GM23338 (cell line): Measurements from ENCODE around the gene CELF4.
A peak's percentile ranks its signal among the peaks of the same experiment; 100 is the strongest.

Experiments used
- CREB1 ChIP-seq: fragments of 250-450 bp; sonication (Bioruptor Pico); IDR thresholded peaks from 2 replicates; pipeline ENCODE4 v1.5.0; 2020; ENCODE audit warnings: low read depth, mild to moderate bottlenecking, moderate library complexity
- CTCF ChIP-seq, 2 experiments: fragments of 200-600 bp in 1 of 2; sonication (generic) in 1 of 2; conservative IDR thresholded peaks; 2 replicates each; pipeline versions ENCODE4 v1.5.1 to v1.6.1; 2016 to 2017; ENCODE audit warnings: antibody characterized with exemption in 2 of 2, low read depth in 2 of 2, mild to moderate bottlenecking in 2 of 2, moderate library complexity in 1 of 2
- REST ChIP-seq: IDR thresholded peaks from one replicate; pipeline ENCODE4 v1.6.1; 2018; ENCODE audit warnings: antibody characterized with exemption; ENCODE audit not compliant: unreplicated experiment

DNA sequence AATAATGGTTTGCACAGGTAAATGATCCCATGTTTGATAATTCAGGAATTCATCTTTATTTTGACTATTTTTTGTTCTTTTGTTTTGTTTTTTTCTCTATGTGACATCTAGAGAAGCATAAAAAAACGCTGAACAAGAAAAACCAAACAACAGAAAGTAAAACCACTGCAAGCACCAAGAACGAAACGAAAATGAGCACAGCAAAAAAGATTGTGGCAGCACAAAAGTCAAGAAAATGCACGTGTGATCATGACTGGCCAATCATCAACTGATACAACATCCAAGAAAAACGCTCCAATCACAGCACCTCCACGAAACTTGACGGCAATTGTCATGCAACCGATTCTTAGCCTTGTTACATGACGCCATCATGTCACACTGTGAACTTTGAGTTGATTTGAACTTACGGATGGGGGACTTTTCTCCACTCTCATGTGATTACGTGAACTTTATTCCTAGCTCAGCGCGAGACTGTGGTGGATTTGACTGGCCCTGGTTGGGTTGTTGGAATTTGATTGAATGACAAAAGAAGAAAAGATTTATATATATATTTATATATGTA is 318.7 kb downstream of the CELF4 start:
- TF ChIP-seq CTCF (conservative IDR thresholded peaks at IDR 0.05; ENCODE audit: low read depth in 2 of 2) (no peak), REST (no peak), CREB1 (CRISPR knock-in tag) (peak; percentile 51)
